Naive thymus-derived CD4-positive, alpha-beta T cell (primary cell): ENCODE measurements around the gene CC2D2B. TPM values are rescaled to one million over a fixed set of nuclear protein-coding genes. Genes with fewer than 3 reads are reported as not detected.
A peak's percentile ranks its signal among the peaks of the same experiment; 100 is the strongest.
"Not testable (repeated sequence)": the region's sequence is repeated elsewhere in the genome, so short reads cannot be mapped to it uniquely, and the experiment has no call there.

ENCODE experiments used
- ATAC-seq: fragments of 150-1000 bp; cut with Tn5 transposase; 2 replicates; pipeline ENCODE4 v1.10.0; 2021; ENCODE audit warnings: mild to moderate bottlenecking, moderate library complexity
- CTCF ChIA-PET: fragments of 350-600 bp; sonication (Branson Sonifier 250); formaldehyde crosslinking; loops from one replicate; lab custom pipeline; 2021; ENCODE audit warnings: antibody characterized with exemption; lab: Charles Lee
- POLR2A ChIA-PET: fragments of 350-600 bp; sonication (Branson Sonifier 250); formaldehyde crosslinking; loops from one replicate; lab custom pipeline; 2021; ENCODE audit warnings: antibody characterized with exemption, inconsistent platforms; lab: Charles Lee
- DNase-seq, 9 donors: peaks; one replicate each; pipeline versions ENCODE4 v3.0.0 to v3.0.0-alpha.2; 2020 to 2022; ENCODE audit warnings: mixed read lengths in 1 of 9
- H3K27ac ChIP-seq: one replicate; pipeline ENCODE4 v1.7.0; 2013; ENCODE audit warnings: mild to moderate bottlenecking, low read depth, low read length, moderate library complexity
- H3K27me3 ChIP-seq, 2 donors: one replicate each; pipeline ENCODE4 v1.7.0; 2013; ENCODE audit warnings: low read length in 2 of 2, mild to moderate bottlenecking in 2 of 2, moderate library complexity in 2 of 2; ENCODE audit not compliant: control insufficient read depth in 2 of 2, insufficient read depth in 2 of 2
- H3K36me3 ChIP-seq, 3 experiments: 1 replicate in 2 of 3; 2 replicates in 1 of 3; pipeline ENCODE4 v1.7.0; 2013; ENCODE audit warnings: low read length in 3 of 3, mild to moderate bottlenecking in 3 of 3, moderate library complexity in 1 of 3; ENCODE audit not compliant: insufficient read depth in 3 of 3, control insufficient read depth in 2 of 3
- H3K4me1 ChIP-seq, 2 donors: one replicate each; pipeline ENCODE4 v1.7.0; 2013; ENCODE audit warnings: low read length in 2 of 2, mild to moderate bottlenecking in 2 of 2, moderate library complexity in 1 of 2; ENCODE audit not compliant: control insufficient read depth in 2 of 2, insufficient read depth in 2 of 2
- H3K4me3 ChIP-seq: 2 replicates; pipeline ENCODE4 v1.7.0; 2013; ENCODE audit warnings: mild to moderate bottlenecking, low read length
- H3K9me3 ChIP-seq, 3 experiments: 1 replicate in 2 of 3; 2 replicates in 1 of 3; pipeline ENCODE4 v1.7.0; 2013; ENCODE audit warnings: low read length in 3 of 3; ENCODE audit not compliant: control insufficient read depth in 2 of 3
- H3K27ac Mint-ChIP-seq, 9 donors: one replicate each; pipeline ENCODE4 v1.8.0; 2020 to 2022; ENCODE audit warnings: mixed read lengths in 9 of 9, mild to moderate bottlenecking in 8 of 9, moderate library complexity in 5 of 9, inconsistent platforms in 2 of 9
- H3K27me3 Mint-ChIP-seq, 5 donors: one replicate each; pipeline ENCODE4 v1.8.0; 2021 to 2022; ENCODE audit warnings: mixed read lengths in 5 of 5, mild to moderate bottlenecking in 1 of 5
- H3K36me3 Mint-ChIP-seq, 5 donors: one replicate each; pipeline ENCODE4 v1.8.0; 2020 to 2022; ENCODE audit warnings: mixed read lengths in 5 of 5, mild to moderate bottlenecking in 3 of 5, inconsistent platforms in 1 of 5
- H3K4me1 Mint-ChIP-seq, 7 donors: one replicate each; pipeline ENCODE4 v1.8.0; 2020 to 2022; ENCODE audit warnings: mixed read lengths in 7 of 7, mild to moderate bottlenecking in 3 of 7, inconsistent platforms in 1 of 7
- H3K4me3 Mint-ChIP-seq, 10 donors: one replicate each; pipeline ENCODE4 v1.8.0; 2020 to 2022; ENCODE audit warnings: mild to moderate bottlenecking in 10 of 10, mixed read lengths in 10 of 10, moderate library complexity in 6 of 10, inconsistent platforms in 2 of 10
- H3K9me3 Mint-ChIP-seq, 11 donors: one replicate each; pipeline ENCODE4 v1.8.0; 2020 to 2022; ENCODE audit warnings: mixed read lengths in 11 of 11, mild to moderate bottlenecking in 4 of 11, inconsistent platforms in 1 of 11, moderate library complexity in 1 of 11
- intact Hi-C, 2 donors: fragments of 100-400 bp; cut with micrococcal nuclease; formaldehyde crosslinking; loops; one replicate each; pipeline ENCODE4 v1.15.1; 2023
- polyA plus RNA-seq, 2 donors: library from polyadenylated mRNA; unstranded; fragments of 300-500 nt; fragmentation: Illumina TruSeq; gene quantifications; one replicate each; pipeline ENCODE4 v1.2.3, GENCODE V29; 2021
- total RNA-seq, 6 experiments: library from RNA in 5 of 6; stranded (reverse) in 5 of 6; gene quantifications; 1 replicate in 5 of 6; 2 replicates in 1 of 6; pipeline ENCODE4 v1.2.3 and lab custom pipeline; 2021 to 2026

CC2D2B gene
- total and polyA plus RNA-seq, 7 experiments from 2014 or later = 0.64 to 0.99 TPM; not detected in 5

DNA sequence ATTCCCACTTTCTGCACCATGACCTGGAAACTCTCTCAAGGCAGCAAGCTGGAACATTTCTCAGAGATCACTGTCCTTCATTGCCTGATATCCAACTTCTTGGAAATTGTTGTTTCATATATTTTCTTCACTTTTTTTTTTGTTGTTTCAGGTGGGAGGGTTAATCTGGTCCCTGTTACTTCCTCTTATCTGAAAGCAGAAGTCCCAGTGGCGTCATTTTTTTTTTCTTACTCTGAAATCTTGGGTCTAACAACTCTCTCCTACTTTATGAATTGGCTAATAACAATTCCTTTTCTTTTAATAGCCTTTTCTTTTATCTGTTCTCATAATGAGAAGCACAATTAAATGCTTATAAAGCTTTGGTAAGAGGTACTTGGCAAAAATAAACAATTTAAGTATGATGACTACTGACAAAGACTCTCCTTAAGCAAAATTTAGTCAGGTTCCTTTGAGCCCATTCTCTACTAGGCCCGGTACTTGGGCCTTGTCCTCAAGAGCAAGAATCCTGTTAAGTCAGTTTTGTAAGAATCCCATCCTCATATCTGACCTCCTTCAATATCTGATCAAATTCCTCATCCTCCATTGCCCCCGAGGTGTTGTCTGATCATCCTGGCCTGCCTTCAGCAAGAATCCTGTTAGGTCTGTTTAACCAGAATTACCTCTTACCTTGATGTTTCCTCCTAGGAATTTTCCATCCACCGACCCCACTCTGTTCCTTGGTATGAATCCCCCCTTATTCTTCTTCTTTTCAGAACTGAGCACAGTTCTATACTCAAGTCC lies 11.5 kb upstream of the CC2D2B start:
- Mint-ChIP-seq H3K27me3 (no peaks in the 10 kb centered on the region), H3K4me3 (no peak overlapping the region), H3K9me3 (peaks cover 0 to 2% (median 0%) of the 10 kb centered on the region in 11 donors), H3K4me1 (peaks cover 0 to 2% (median 0%) of the 10 kb centered on the region in 7 donors), H3K36me3 (peaks cover 5 to 80% (median 66%) of the 10 kb centered on the region in 5 donors), H3K27ac (peak overlapping the region in 1 of 9 donors; percentile 5)
- Histone ChIP-seq H3K36me3 (peaks cover 0 to 14% (median 4%) of the 10 kb centered on the region in 3 experiments), H3K27me3 (no peaks in the 10 kb centered on the region), H3K9me3 (no peaks in the 10 kb centered on the region), H3K4me3 (no peak overlapping the region), H3K4me1 (no peaks in the 10 kb centered on the region), H3K27ac (no peak overlapping the region)
- ChIA-PET POLR2A (no interaction called here), CTCF (interaction anchor here (0.6 kb wide), 1 partner anchor 495 kb away, joined by 4 read pairs; no protein-coding TSS in a partner anchor)
- no peak for DNase-seq
- intact Hi-C loops = no loop called here
- ATAC-seq = no peak

- intact Hi-C loops = loop anchor here (2.0 to 10.0 kb wide), 7 partner anchors 139 to 1361 kb away; partner anchors contain the start of genes HELLS (in 2 of the 2), LCOR (in 1 of the 2), SORBS1 (in 1 of the 2) and TM9SF3 (in 1 of the 2)
- ATAC-seq, H3K4me1 ChIP-seq, H3K9me3 ChIP-seq, H3K9me3 Mint-ChIP-seq, H3K27me3 ChIP-seq, DNase-seq, H3K4me3 ChIP-seq, POLR2A ChIA-PET, H3K27ac ChIP-seq: not testable (repeated sequence)
- CTCF ChIA-PET = interaction anchor here (0.6 to 0.7 kb wide), 2 partner anchors 84 to 212 kb away, joined by 4 read pairs; partner anchors contain the start of gene TCTN3
- Mint-ChIP-seq H3K27ac (peak overlapping the region in 1 of 9 donors; percentile 65), H3K36me3 (peaks cover 0 to 14% (median 1%) of the 10 kb centered on the region in 5 donors), H3K27me3 (peaks cover 0 to 11% (median 0%) of the 10 kb centered on the region in 5 donors), H3K4me3 (peak overlapping the region; percentile 8 to 95 (median 62)), H3K4me1 (peaks cover 11 to 20% (median 18%) of the 10 kb centered on the region in 7 donors)
- H3K36me3 ChIP-seq = peaks cover 0 to 17% (median 0%) of the 10 kb centered on the region in 3 experiments
Observed at GRCh38 chr10:95905897-95906580, 1.7 kb upstream of the CC2D2B start.

- Histone ChIP-seq H3K36me3 (peaks cover 0 to 17% (median 0%) of the 10 kb centered on the region in 3 experiments), H3K27me3 (no peaks in the 10 kb centered on the region), H3K4me1 (no peaks in the 10 kb centered on the region), H3K4me3 (peak overlapping the region; percentile 62), H3K27ac (peak overlapping the region; percentile 65), H3K9me3 (no peaks in the 10 kb centered on the region)
- H3K4me1 Mint-ChIP-seq = peaks cover 11 to 20% (median 18%) of the 10 kb centered on the region in 7 donors
- DNase-seq = peak in 7 of 9 donors; percentile 10 to 40 (median 36)
- ATAC-seq = peak; percentile 58
- peak overlapping the region; percentile 92 to 95 (median 94) for H3K4me3 Mint-ChIP-seq
- H3K36me3 Mint-ChIP-seq = peaks cover 0 to 14% (median 0%) of the 10 kb centered on the region in 5 donors
- H3K9me3 Mint-ChIP-seq = no peaks in the 10 kb centered on the region
- ChIA-PET CTCF (interaction anchor here (0.6 to 0.7 kb wide), 2 partner anchors 42 to 213 kb away, joined by 3 to 4 read pairs; partner anchors contain the start of gene TCTN3), POLR2A (interaction anchor here (0.8 to 0.9 kb wide), 2 partner anchors 45 to 223 kb away, joined by 3 read pairs; partner anchors contain the start of gene ZNF518A)
- peak overlapping the region; percentile 29 to 90 (median 86) for H3K27ac Mint-ChIP-seq
- peaks cover 0 to 15% (median 0%) of the 10 kb centered on the region in 5 donors for H3K27me3 Mint-ChIP-seq
- intact Hi-C loops = loop anchor here (1.0 to 10.0 kb wide), 13 partner anchors 42 to 1362 kb away; partner anchors contain the start of genes HELLS (in 2 of the 2), CCNJ (in 1 of the 2), LCOR (in 1 of the 2) and SORBS1 (in 1 of the 2)
Observed at GRCh38 chr10:95906677-95907455, 909 bp upstream of the CC2D2B start.

- intact Hi-C loops = loop anchor here (2.0 to 10.0 kb wide), 6 partner anchors 346 to 1546 kb away; partner anchors contain the start of genes HELLS (in 2 of the 2), LCOR (in 1 of the 2), NOC3L (in 1 of the 2) and SORBS1 (in 1 of the 2)
- ChIA-PET CTCF (interaction anchor here (1.6 kb wide), 1 partner anchor 215 kb away, joined by 4 read pairs; the partner anchor contains the start of gene TCTN3), POLR2A (no interaction called here)
- peaks cover 0 to 4% (median 0%) of the 10 kb centered on the region in 3 experiments for H3K36me3 ChIP-seq
- no peaks in the 10 kb centered on the region for H3K27me3 ChIP-seq
- Mint-ChIP-seq H3K4me3 (peak overlapping the region; percentile 62 to 95 (median 92)), H3K9me3 (no peaks in the 10 kb centered on the region), H3K36me3 (peaks cover 0 to 5% (median 0%) of the 10 kb centered on the region in 5 donors), H3K4me1 (peaks cover 11 to 20% (median 18%) of the 10 kb centered on the region in 7 donors), H3K27me3 (peaks cover 0 to 26% (median 0%) of the 10 kb centered on the region in 5 donors), H3K27ac (peak overlapping the region in 4 of 9 donors; percentile 5 to 86 (median 78))
- no peak for ATAC-seq
- peak overlapping the region; percentile 62 for H3K4me3 ChIP-seq
- no peak overlapping the region for H3K27ac ChIP-seq
- no peak for DNase-seq
- no peaks in the 10 kb centered on the region for H3K4me1 ChIP-seq
- no peaks in the 10 kb centered on the region for H3K9me3 ChIP-seq
Observed at GRCh38 chr10:95908450-95908849, 675 bp downstream of the CC2D2B start.

DNA sequence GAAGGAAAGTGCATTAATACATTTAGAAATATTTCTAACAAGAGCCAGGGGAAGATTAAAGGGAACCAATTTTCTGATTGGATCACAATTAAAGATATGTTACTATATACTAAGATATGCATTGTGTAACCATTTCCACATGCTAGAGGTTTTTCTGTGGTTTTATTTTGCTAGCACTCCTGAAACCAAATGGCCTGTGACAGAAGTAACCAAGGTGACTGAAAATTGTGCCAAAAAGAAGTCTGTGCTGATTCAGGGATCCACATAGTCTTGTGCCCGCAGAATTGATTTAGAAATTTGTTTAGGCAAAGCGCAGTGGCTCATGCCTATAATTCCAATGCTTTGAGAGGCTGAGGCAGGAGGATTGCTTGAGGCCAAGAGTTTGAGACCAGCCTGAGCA lies 1.8 kb downstream of the CC2D2B start:
- H3K4me3 ChIP-seq = no peak overlapping the region
- no peaks in the 10 kb centered on the region for H3K27me3 ChIP-seq
- POLR2A ChIA-PET = no interaction called here
- H3K4me1 ChIP-seq = no peaks in the 10 kb centered on the region
- H3K36me3 ChIP-seq = no peaks in the 10 kb centered on the region
- Mint-ChIP-seq H3K36me3 (peaks cover 0 to 5% (median 0%) of the 10 kb centered on the region in 5 donors), H3K4me1 (peaks cover 11 to 20% (median 18%) of the 10 kb centered on the region in 7 donors), H3K27ac (no peak overlapping the region), H3K27me3 (peaks cover 0 to 38% (median 0%) of the 10 kb centered on the region in 5 donors), H3K4me3 (no peak overlapping the region), H3K9me3 (no peaks in the 10 kb centered on the region)
- ATAC-seq (no peak), DNase-seq (no peak)
- H3K9me3 ChIP-seq = no peaks in the 10 kb centered on the region
- H3K27ac ChIP-seq = no peak overlapping the region
- CTCF ChIA-PET = no interaction called here
- intact Hi-C loops = loop anchor here (2.0 to 10.0 kb wide), 6 partner anchors 347 to 1547 kb away; partner anchors contain the start of genes HELLS (in 2 of the 2), LCOR (in 1 of the 2), NOC3L (in 1 of the 2) and SORBS1 (in 1 of the 2)
